Measurements from ENCODE around the gene ADCY5. TPM values are rescaled to one million over a fixed set of nuclear protein-coding genes. Genes with fewer than 3 reads are reported as not detected.
A peak's percentile ranks its signal among the peaks of the same experiment; 100 is the strongest.

The ADCY5 gene
- total and polyA plus RNA-seq, 2 donors, result 0.76 to 1.7 TPM

DNA sequence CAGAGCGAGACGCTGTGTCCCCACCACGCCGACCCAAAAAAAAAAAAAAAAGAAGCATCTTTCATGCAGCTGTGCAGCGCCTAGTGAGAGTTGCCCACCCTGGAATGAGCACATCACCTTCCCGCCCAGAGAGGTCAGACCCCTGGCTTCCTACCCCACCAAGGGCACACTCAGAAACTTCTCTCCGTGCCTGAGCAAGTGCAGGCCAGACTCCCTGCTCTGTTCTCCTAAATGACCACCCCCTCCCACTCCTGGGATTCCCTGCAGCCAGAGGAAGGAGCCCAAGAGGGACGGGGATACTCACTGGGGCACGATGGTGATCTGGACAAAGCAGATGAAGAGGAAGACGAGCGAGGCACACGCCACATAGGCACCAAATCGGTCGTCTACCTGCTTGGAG lies 131.2 kb downstream of the ADCY5 start:
- H3K9me3 ChIP-seq (ENCODE audit: control insufficient read depth in 2 of 2, insufficient read depth in 1 of 2, low read length in 1 of 2), result peaks cover 0 to 4% of the 10 kb centered on the region in 2 donors
- no peaks in the 10 kb centered on the region for H3K36me3 ChIP-seq (ENCODE audit: control insufficient read depth in 2 of 2, insufficient read depth in 2 of 2, low read length in 1 of 2)
- H3K4me3 ChIP-seq (ENCODE audit: low read length in 2 of 2), result no peak overlapping the region
- WGBS, result 92% methylated on average over 14 of the region's 14 CpGs
- DNase-seq (ENCODE audit: low read depth in 6 of 9, low spot score in 9 of 9), result no peak
- H3K27ac ChIP-seq (ENCODE audit: low read depth in 1 of 2, low read length in 1 of 2), result no peak overlapping the region
- H3K27me3 ChIP-seq (ENCODE audit: control insufficient read depth in 2 of 2, insufficient read depth in 1 of 2, low read length in 1 of 2), result peaks cover 0 to 21% of the 10 kb centered on the region in 2 donors
- no peaks in the 10 kb centered on the region for H3K4me1 ChIP-seq (ENCODE audit: control insufficient read depth in 2 of 2, insufficient read depth in 2 of 2, low read length in 2 of 2)

DNA sequence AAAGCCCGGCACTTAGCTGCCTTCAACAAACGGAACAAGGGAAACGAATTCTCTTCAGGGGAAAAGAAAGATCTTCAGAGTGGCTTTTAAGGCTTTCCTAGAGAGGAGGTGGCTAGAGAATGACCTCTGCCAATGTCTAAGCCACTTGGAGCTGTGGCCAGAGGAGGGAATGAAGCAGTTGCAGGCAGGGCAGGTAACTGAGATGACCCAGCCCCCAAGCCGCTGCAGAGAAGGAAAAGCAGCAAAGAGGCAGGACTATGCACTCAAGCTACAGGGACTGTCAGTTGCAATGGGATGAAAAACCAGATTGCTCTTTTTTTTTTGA lies 133.7 kb downstream of the ADCY5 start:
- no peak for DNase-seq (ENCODE audit: low read depth in 6 of 9, low spot score in 9 of 9)
- Histone ChIP-seq H3K27me3 (ENCODE audit: control insufficient read depth in 2 of 2, insufficient read depth in 1 of 2, low read length in 1 of 2) (peaks cover 0 to 21% of the 10 kb centered on the region in 2 donors), H3K36me3 (ENCODE audit: control insufficient read depth in 2 of 2, insufficient read depth in 2 of 2, low read length in 1 of 2) (no peaks in the 10 kb centered on the region), H3K4me3 (ENCODE audit: low read length in 2 of 2) (no peak overlapping the region), H3K9me3 (ENCODE audit: control insufficient read depth in 2 of 2, insufficient read depth in 1 of 2, low read length in 1 of 2) (peaks cover 0 to 4% of the 10 kb centered on the region in 2 donors), H3K27ac (ENCODE audit: low read depth in 1 of 2, low read length in 1 of 2) (no peak overlapping the region), H3K4me1 (ENCODE audit: control insufficient read depth in 2 of 2, insufficient read depth in 2 of 2, low read length in 2 of 2) (peaks cover 0 to 3% of the 10 kb centered on the region in 2 donors)
- WGBS, result 58% methylated on average over 4 of the region's 4 CpGs

GRCh38 chr3:123314359-123315270 lies 134.3 kb downstream of the ADCY5 start:
- H3K27me3 ChIP-seq (ENCODE audit: control insufficient read depth in 2 of 2, insufficient read depth in 1 of 2, low read length in 1 of 2), result peaks cover 0 to 21% of the 10 kb centered on the region in 2 donors
- peak in 1 of 9 donors; percentile 6 for DNase-seq (ENCODE audit: low read depth in 6 of 9, low spot score in 9 of 9)
- H3K36me3 ChIP-seq (ENCODE audit: control insufficient read depth in 2 of 2, insufficient read depth in 2 of 2, low read length in 1 of 2), result no peaks in the 10 kb centered on the region
- peaks cover 0 to 3% of the 10 kb centered on the region in 2 donors for H3K4me1 ChIP-seq (ENCODE audit: control insufficient read depth in 2 of 2, insufficient read depth in 2 of 2, low read length in 2 of 2)
- H3K27ac ChIP-seq (ENCODE audit: low read depth in 1 of 2, low read length in 1 of 2), result no peak overlapping the region
- peaks cover 0 to 4% of the 10 kb centered on the region in 2 donors for H3K9me3 ChIP-seq (ENCODE audit: control insufficient read depth in 2 of 2, insufficient read depth in 1 of 2, low read length in 1 of 2)
- H3K4me3 ChIP-seq (ENCODE audit: low read length in 2 of 2), result no peak overlapping the region
- WGBS, result 58% methylated on average over 14 of the region's 14 CpGs

GRCh38 chr3:123313889-123314288 lies 135.0 kb downstream of the ADCY5 start:
- Histone ChIP-seq H3K36me3 (ENCODE audit: control insufficient read depth in 2 of 2, insufficient read depth in 2 of 2, low read length in 1 of 2) (no peaks in the 10 kb centered on the region), H3K27ac (ENCODE audit: low read depth in 1 of 2, low read length in 1 of 2) (no peak overlapping the region), H3K4me1 (ENCODE audit: control insufficient read depth in 2 of 2, insufficient read depth in 2 of 2, low read length in 2 of 2) (peaks cover 0 to 3% of the 10 kb centered on the region in 2 donors), H3K4me3 (ENCODE audit: low read length in 2 of 2) (no peak overlapping the region), H3K27me3 (ENCODE audit: control insufficient read depth in 2 of 2, insufficient read depth in 1 of 2, low read length in 1 of 2) (peaks cover 0 to 21% of the 10 kb centered on the region in 2 donors), H3K9me3 (ENCODE audit: control insufficient read depth in 2 of 2, insufficient read depth in 1 of 2, low read length in 1 of 2) (peaks cover 0 to 4% of the 10 kb centered on the region in 2 donors)
- DNase-seq (ENCODE audit: low read depth in 6 of 9, low spot score in 9 of 9), result no peak
- 80% methylated on average over 5 of the region's 5 CpGs for WGBS

DNA sequence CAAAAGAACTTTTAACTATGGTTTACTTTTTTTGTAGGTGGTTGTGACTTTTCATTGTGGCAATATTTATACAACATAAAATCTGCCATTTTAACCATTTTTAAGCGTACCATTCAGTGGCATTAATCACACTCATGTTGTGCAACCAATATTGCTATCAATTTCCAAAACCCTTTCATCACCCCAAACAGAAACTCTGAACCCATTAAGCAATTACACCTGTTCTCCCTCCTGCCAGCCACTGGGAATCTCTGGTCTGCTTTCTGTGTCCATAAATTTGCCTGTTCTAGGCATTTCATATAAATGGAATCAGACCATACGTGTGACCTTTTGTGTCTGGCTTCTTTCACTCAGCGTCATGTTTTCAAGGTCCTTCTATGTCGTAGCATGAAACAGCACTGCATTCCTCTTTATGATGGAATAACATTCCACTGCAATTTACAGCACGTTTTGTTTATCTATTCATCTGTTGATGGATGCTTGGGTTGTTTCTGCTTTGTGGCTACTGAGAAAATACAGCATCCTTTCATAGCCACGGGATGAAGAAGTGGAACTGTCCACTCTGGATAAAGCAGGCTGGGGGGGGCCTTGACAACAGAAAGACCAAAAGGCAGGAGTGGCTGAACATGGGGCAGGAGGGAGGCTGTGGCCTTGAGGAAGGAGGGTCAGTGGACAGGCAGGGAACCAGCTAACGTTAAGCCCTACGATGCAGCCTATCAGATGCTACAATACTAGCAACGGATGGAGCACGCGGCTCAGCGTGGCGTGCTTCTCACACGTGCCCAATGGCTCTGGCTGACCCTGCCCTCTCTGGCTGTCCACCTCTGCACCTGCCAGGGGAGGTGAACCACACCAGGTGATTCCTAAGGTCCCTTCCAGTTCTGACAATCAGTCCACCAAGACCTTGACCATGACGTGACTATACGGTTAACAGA lies 136.3 kb downstream of the ADCY5 start:
- H3K27me3 ChIP-seq (ENCODE audit: control insufficient read depth in 2 of 2, insufficient read depth in 1 of 2, low read length in 1 of 2), result peaks cover 0 to 21% of the 10 kb centered on the region in 2 donors
- WGBS, result 89% methylated on average over 16 of the region's 16 CpGs
- H3K4me1 ChIP-seq (ENCODE audit: control insufficient read depth in 2 of 2, insufficient read depth in 2 of 2, low read length in 2 of 2), result peaks cover 0 to 3% of the 10 kb centered on the region in 2 donors
- no peak overlapping the region for H3K27ac ChIP-seq (ENCODE audit: low read depth in 1 of 2, low read length in 1 of 2)
- H3K4me3 ChIP-seq (ENCODE audit: low read length in 2 of 2), result no peak overlapping the region
- no peaks in the 10 kb centered on the region for H3K36me3 ChIP-seq (ENCODE audit: control insufficient read depth in 2 of 2, insufficient read depth in 2 of 2, low read length in 1 of 2)
- H3K9me3 ChIP-seq (ENCODE audit: control insufficient read depth in 2 of 2, insufficient read depth in 1 of 2, low read length in 1 of 2), result peaks cover 0 to 4% of the 10 kb centered on the region in 2 donors
- no peak for DNase-seq (ENCODE audit: low read depth in 6 of 9, low spot score in 9 of 9)

- Histone ChIP-seq H3K4me3 (ENCODE audit: low read length in 2 of 2) (no peak overlapping the region), H3K9me3 (ENCODE audit: control insufficient read depth in 2 of 2, insufficient read depth in 1 of 2, low read length in 1 of 2) (peaks cover 0 to 4% of the 10 kb centered on the region in 2 donors), H3K27me3 (ENCODE audit: control insufficient read depth in 2 of 2, insufficient read depth in 1 of 2, low read length in 1 of 2) (peaks cover 0 to 21% of the 10 kb centered on the region in 2 donors), H3K4me1 (ENCODE audit: control insufficient read depth in 2 of 2, insufficient read depth in 2 of 2, low read length in 2 of 2) (peaks cover 0 to 3% of the 10 kb centered on the region in 2 donors), H3K36me3 (ENCODE audit: control insufficient read depth in 2 of 2, insufficient read depth in 2 of 2, low read length in 1 of 2) (no peaks in the 10 kb centered on the region), H3K27ac (ENCODE audit: low read depth in 1 of 2, low read length in 1 of 2) (peak overlapping the region in 1 of 2 donors; percentile 30)
- no peak for DNase-seq (ENCODE audit: low read depth in 6 of 9, low spot score in 9 of 9)
- WGBS, result 84% methylated on average over 9 of the region's 9 CpGs
Measured at GRCh38 chr3:123311201-123311600, 137.7 kb downstream of the ADCY5 start.

GRCh38 chr3:123310741-123311140 lies 138.1 kb downstream of the ADCY5 start:
- Histone ChIP-seq H3K36me3 (ENCODE audit: control insufficient read depth in 2 of 2, insufficient read depth in 2 of 2, low read length in 1 of 2) (no peaks in the 10 kb centered on the region), H3K27me3 (ENCODE audit: control insufficient read depth in 2 of 2, insufficient read depth in 1 of 2, low read length in 1 of 2) (peaks cover 0 to 21% of the 10 kb centered on the region in 2 donors), H3K9me3 (ENCODE audit: control insufficient read depth in 2 of 2, insufficient read depth in 1 of 2, low read length in 1 of 2) (peaks cover 0 to 4% of the 10 kb centered on the region in 2 donors), H3K4me1 (ENCODE audit: control insufficient read depth in 2 of 2, insufficient read depth in 2 of 2, low read length in 2 of 2) (peaks cover 0 to 3% of the 10 kb centered on the region in 2 donors), H3K4me3 (ENCODE audit: low read length in 2 of 2) (no peak overlapping the region), H3K27ac (ENCODE audit: low read depth in 1 of 2, low read length in 1 of 2) (no peak overlapping the region)
- no peak for DNase-seq (ENCODE audit: low read depth in 6 of 9, low spot score in 9 of 9)
- 90% methylated on average over 6 of the region's 6 CpGs for WGBS

DNA sequence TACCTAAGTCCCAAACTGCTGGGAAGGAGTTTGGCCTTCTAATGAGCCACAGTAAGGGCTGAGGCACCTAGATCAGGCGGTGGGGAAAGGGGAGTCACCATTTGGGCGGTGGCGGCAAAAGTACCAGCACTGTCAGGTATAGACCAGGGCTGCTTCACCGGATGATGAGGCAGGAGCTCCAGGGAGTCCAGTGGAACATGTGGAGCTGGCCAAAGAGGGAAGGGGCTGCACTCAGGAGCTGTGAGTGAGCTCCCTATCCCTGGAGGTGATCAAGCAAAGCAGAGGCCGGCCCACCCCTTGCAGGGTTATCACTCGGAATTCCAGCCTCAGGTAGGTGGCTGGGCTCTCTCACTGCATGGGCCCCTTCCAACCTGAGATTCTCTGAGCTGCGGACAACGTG lies 138.7 kb downstream of the ADCY5 start:
- peaks cover 0 to 18% of the 10 kb centered on the region in 2 donors for H3K27me3 ChIP-seq (ENCODE audit: control insufficient read depth in 2 of 2, insufficient read depth in 1 of 2, low read length in 1 of 2)
- H3K27ac ChIP-seq (ENCODE audit: low read depth in 1 of 2, low read length in 1 of 2), result no peak overlapping the region
- H3K36me3 ChIP-seq (ENCODE audit: control insufficient read depth in 2 of 2, insufficient read depth in 2 of 2, low read length in 1 of 2), result no peaks in the 10 kb centered on the region
- H3K4me3 ChIP-seq (ENCODE audit: low read length in 2 of 2), result no peak overlapping the region
- 95% methylated on average over 8 of the region's 8 CpGs for WGBS
- H3K4me1 ChIP-seq (ENCODE audit: control insufficient read depth in 2 of 2, insufficient read depth in 2 of 2, low read length in 2 of 2), result peaks cover 0 to 3% of the 10 kb centered on the region in 2 donors
- H3K9me3 ChIP-seq (ENCODE audit: control insufficient read depth in 2 of 2, insufficient read depth in 1 of 2, low read length in 1 of 2), result peaks cover 0 to 4% of the 10 kb centered on the region in 2 donors
- no peak for DNase-seq (ENCODE audit: low read depth in 6 of 9, low spot score in 9 of 9)
